Epithelial cell of proximal tubule (primary cell): ENCODE results near the gene PSTPIP1. TPM values are rescaled to one million over a fixed set of nuclear protein-coding genes. Genes with fewer than 3 reads are reported as not detected.

Experiments used
- DNase-seq: peaks from one replicate; pipeline ENCODE4 v3.0.0-alpha.2; 2011; ENCODE audit warnings: low read depth
- H3K4me3 ChIP-seq: 2 replicates; pipeline ENCODE4 v1.5.1; 2011; ENCODE audit warnings: low read depth, mild to moderate bottlenecking, low read length
- CTCF ChIP-seq: conservative IDR thresholded peaks from 2 replicates; pipeline ENCODE4 v1.5.1; 2012; ENCODE audit warnings: low read depth, mild to moderate bottlenecking, low read length
- total RNA-seq: library from RNA; depleted of rRNA; stranded (reverse); fragments of >200 nt; gene quantifications from 2 replicates; pipeline ENCODE4 v1.2.3, GENCODE V29; 2015

PSTPIP1 gene
- total RNA-seq, 1 donor from 2014 or later = not detected

DNA sequence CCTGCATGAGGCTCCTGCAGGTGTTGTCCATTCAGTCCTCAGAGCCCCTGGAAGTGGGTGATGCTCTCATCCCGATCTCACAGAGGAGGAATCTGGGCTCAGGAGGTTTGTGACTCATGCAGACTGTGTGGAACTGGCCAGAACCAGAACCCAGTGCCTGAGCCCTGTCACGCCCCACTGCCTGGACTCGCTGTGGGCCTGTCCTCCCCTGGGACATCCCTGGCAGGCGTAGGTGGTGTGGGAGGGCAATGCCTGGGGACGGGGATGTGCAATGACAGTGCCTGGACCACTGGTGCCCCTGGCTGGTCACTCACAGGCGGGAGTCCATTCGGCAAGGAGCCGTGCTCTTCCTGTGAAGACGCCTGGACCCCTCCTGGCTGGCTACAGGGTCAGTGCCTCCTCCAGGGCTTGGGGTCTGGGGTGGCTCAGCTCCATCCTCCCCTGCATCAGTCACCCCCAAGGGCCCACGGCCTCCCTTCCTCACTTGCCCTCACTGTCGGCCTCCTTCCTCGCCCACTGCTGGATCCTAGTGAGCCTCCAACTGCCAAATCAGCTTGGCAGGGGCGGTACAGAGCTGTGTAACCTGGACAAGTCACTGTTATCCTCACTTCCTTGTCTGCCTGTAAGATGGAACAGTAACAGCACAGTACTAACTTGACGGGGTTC is 14.9 kb downstream of the PSTPIP1 start:
- H3K4me3 ChIP-seq = no peak overlapping the region
- DNase-seq = no peak
- no peak for TF ChIP-seq CTCF

GRCh38 chr15:77010312-77010686 is 15.4 kb downstream of the PSTPIP1 start:
- no peak for TF ChIP-seq CTCF
- H3K4me3 ChIP-seq = no peak overlapping the region
- DNase-seq = no peak

DNA sequence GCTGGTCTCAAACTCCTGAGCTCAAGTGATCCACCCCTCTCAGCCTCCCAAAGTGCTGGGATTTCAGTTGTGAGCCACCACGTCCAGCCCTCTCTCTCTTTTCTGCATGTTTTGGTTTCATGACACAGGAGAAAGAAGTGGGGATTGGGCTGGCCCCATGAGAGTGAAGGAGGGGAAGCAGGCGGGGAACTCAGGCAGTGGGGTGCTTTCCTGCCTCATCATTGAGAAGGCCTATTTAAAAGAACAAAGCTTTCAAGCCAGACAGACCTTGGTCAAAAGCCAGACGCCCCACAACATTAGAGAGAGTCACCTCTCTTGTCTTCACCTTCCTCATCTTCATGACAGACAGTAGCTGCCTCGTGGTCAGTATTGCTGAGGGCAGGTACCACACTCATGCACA is 15.9 kb downstream of the PSTPIP1 start:
- TF ChIP-seq CTCF = no peak
- no peak for DNase-seq
- H3K4me3 ChIP-seq = no peak overlapping the region

DNA sequence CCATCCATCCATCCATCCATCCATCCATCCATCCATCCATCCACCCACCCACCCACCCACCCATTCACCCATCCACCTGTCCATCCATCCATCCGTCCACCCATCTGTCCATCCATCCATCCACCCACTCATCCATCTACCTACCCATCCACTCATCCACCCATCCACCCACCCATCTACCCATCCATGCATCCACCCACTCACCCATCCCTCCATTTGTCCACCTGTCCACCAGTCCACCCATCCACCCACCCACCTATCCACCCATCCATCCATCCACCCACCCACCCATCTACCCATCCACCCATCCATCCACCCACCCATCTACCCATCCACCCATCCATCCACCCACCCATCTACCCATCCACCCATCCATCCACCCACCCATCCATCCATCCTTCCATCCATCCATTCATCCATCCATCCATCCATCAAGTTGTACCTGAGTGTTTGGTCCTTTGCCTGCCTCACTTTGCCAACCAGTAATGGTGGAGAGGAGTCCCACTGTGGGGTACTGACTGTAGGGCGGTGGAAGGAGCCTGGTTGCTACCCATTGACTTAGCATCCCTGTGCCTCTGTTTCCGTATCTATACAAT is 17.3 kb downstream of the PSTPIP1 start:
- DNase-seq = no peak
- no peak for TF ChIP-seq CTCF
- no peak overlapping the region for H3K4me3 ChIP-seq

DNA sequence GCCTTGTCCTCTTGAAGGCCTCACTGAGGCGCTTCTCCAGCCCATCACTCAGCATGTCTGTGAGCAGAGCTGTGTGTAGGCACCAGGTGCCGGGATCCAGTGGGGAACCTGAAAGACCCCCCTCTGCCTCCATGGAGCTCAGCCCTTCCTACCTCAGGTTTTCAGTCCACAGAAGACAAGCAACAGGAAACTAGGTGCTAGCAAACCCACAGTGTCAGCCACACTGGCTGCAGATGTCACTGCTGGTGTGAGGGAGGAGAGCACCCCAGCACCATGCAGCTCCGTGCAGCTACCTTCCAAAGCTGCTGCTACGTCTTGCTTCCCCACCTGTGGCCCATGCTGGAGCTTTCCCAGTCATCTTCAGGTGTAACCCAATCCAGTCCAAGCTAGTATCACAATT is 17.9 kb downstream of the PSTPIP1 start:
- DNase-seq = no peak
- H3K4me3 ChIP-seq = no peak overlapping the region
- TF ChIP-seq CTCF = no peak

- H3K4me3 ChIP-seq = no peak overlapping the region
- no peak for DNase-seq
- no peak for TF ChIP-seq CTCF
These were observed 18.8 kb downstream of the PSTPIP1 start for GRCh38 chr15:77013776-77014131.
